IMR-90 (cell line): ENCODE measurements around the gene BUD23. TPM values are rescaled to one million over a fixed set of nuclear protein-coding genes. Genes with fewer than 3 reads are reported as not detected.

Experiments used
- ATAC-seq: fragments of 200-7000 bp; cut with Tn5 transposase; 2 replicates; pipeline ENCODE4 v1.9.1; 2020; ENCODE audit warnings: low read depth, mild to moderate bottlenecking, moderate library complexity
- BruUV-seq: library from RNA; stranded (reverse); fragments of 400-500 nt; replicated peaks from 2 replicates; lab custom pipeline; 2021; lab: Mats Ljungman, UMichigan
- CTCF ChIA-PET: fragments of 300-600 bp; formaldehyde crosslinking; extraction: SDS; loops from one replicate; lab custom pipeline; 2021; ENCODE audit warnings: antibody characterized with exemption; lab: Yijun Ruan, JAX
- POLR2A ChIA-PET: fragments of 300-600 bp; sonication (Branson Sonifier 250); formaldehyde crosslinking; loops from one replicate; lab custom pipeline; 2022; ENCODE audit warnings: antibody characterized with exemption; ENCODE audit not compliant: unreplicated experiment; lab: Charles Lee
- DNase-seq: peaks from one replicate; pipeline ENCODE4 v3.0.0; 2013
- H2AFZ ChIP-seq: replicated peaks from 2 replicates; pipeline ENCODE3; 2013; ENCODE audit warnings: low read length, mild to moderate bottlenecking; ENCODE audit not compliant: poor library complexity
- H2AK5ac ChIP-seq: 2 replicates; pipeline ENCODE4 v1.6.1; 2013; ENCODE audit warnings: low read depth, low read length, inconsistent platforms
- H2AK9ac ChIP-seq: replicated peaks from 2 replicates; pipeline ENCODE3; 2013; ENCODE audit warnings: mild to moderate bottlenecking, low read depth, low read length, moderate library complexity; ENCODE audit not compliant: poor library complexity
- H2BK120ac ChIP-seq: 2 replicates; pipeline ENCODE4 v1.6.1; 2013; ENCODE audit warnings: low read depth, low read length, inconsistent platforms
- H2BK15ac ChIP-seq: 3 replicates; pipeline ENCODE4 v1.6.1; 2013; ENCODE audit warnings: low read depth, low read length, inconsistent platforms
- H2BK20ac ChIP-seq: 2 replicates; pipeline ENCODE4 v1.6.1; 2013; ENCODE audit warnings: low read depth, mild to moderate bottlenecking, inconsistent platforms, low read length, moderate library complexity
- H2BK5ac ChIP-seq: 2 replicates; pipeline ENCODE4 v1.6.1; 2013; ENCODE audit warnings: mild to moderate bottlenecking, low read depth, low read length, inconsistent platforms; ENCODE audit not compliant: poor library complexity, severe bottlenecking
- H3K14ac ChIP-seq: replicated peaks from 2 replicates; pipeline ENCODE4 v1.6.1; 2013; ENCODE audit warnings: low read depth, low read length, inconsistent platforms
- H3K18ac ChIP-seq: 2 replicates; pipeline ENCODE4 v1.6.1; 2013; ENCODE audit warnings: low read depth, low read length, control low read depth
- H3K23ac ChIP-seq: 2 replicates; pipeline ENCODE4 v1.6.1; 2013; ENCODE audit warnings: low read depth, low read length, inconsistent platforms
- H3K27ac ChIP-seq: 2 replicates; pipeline ENCODE4 v1.5.1; 2013; ENCODE audit warnings: mild to moderate bottlenecking, control low read depth, low read length; ENCODE audit not compliant: insufficient read depth
- H3K27me3 ChIP-seq: 2 replicates; pipeline ENCODE4 v1.6.1; 2013; ENCODE audit warnings: low read length; ENCODE audit not compliant: control insufficient read depth, insufficient read depth
- H3K36me3 ChIP-seq: 2 replicates; pipeline ENCODE4 v1.6.1; 2013; ENCODE audit warnings: low read length, mixed read lengths; ENCODE audit not compliant: control insufficient read depth, insufficient read depth
- H3K4ac ChIP-seq: 2 replicates; pipeline ENCODE4 v1.6.1; 2013; ENCODE audit warnings: low read depth, low read length, inconsistent platforms
- H3K4me1 ChIP-seq: 2 replicates; pipeline ENCODE4 v1.6.1; 2013; ENCODE audit warnings: low read length, mixed read lengths; ENCODE audit not compliant: control insufficient read depth, insufficient read depth
- H3K4me2 ChIP-seq: 2 replicates; pipeline ENCODE4 v1.6.1; 2013; ENCODE audit warnings: low read depth, mild to moderate bottlenecking, control low read depth, low read length, moderate library complexity
- H3K4me3 ChIP-seq: 2 replicates; pipeline ENCODE4 v1.5.1; 2013; ENCODE audit warnings: low read depth, mild to moderate bottlenecking, control low read depth, low read length, moderate library complexity; ENCODE audit not compliant: insufficient read depth
- H3K56ac ChIP-seq: 2 replicates; pipeline ENCODE4 v1.6.1; 2013; ENCODE audit warnings: low read length, inconsistent platforms; ENCODE audit not compliant: insufficient read depth; ENCODE audit errors: extremely low read depth
- H3K79me1 ChIP-seq, 2 experiments: 2 replicates each; pipeline ENCODE4 v1.6.1; 2013; ENCODE audit warnings: low read length in 2 of 2, inconsistent platforms in 1 of 2, low read depth in 1 of 2
- H3K9ac ChIP-seq: 2 replicates; pipeline ENCODE4 v1.6.1; 2013; ENCODE audit warnings: low read depth, low read length, control low read depth
- H3K9me1 ChIP-seq: 2 replicates; pipeline ENCODE4 v1.6.1; 2013; ENCODE audit warnings: low read length, inconsistent platforms; ENCODE audit not compliant: insufficient read depth
- H3K9me3 ChIP-seq: 2 replicates; pipeline ENCODE4 v1.6.1; 2013; ENCODE audit warnings: low read length; ENCODE audit not compliant: control insufficient read depth, insufficient read depth
- H4K20me1 ChIP-seq: 2 replicates; pipeline ENCODE4 v1.6.1; 2013; ENCODE audit warnings: low read length, inconsistent platforms; ENCODE audit not compliant: insufficient read depth
- H4K5ac ChIP-seq: 2 replicates; pipeline ENCODE4 v1.6.1; 2013; ENCODE audit warnings: mild to moderate bottlenecking, low read depth, low read length, control low read depth
- H4K8ac ChIP-seq, 2 experiments: 2 replicates each; pipeline ENCODE4 v1.6.1; 2013; ENCODE audit warnings: low read depth in 2 of 2, low read length in 2 of 2, control low read depth in 1 of 2, inconsistent platforms in 1 of 2
- H4K91ac ChIP-seq: 2 replicates; pipeline ENCODE4 v1.6.1; 2013; ENCODE audit warnings: low read depth, low read length, inconsistent platforms; ENCODE audit not compliant: insufficient read depth
- CTCF ChIP-seq: conservative IDR thresholded peaks from 2 replicates; pipeline ENCODE4 v1.5.1; 2012; ENCODE audit warnings: mild to moderate bottlenecking, low read depth, low read length, improper control_type of control experiment
- ELK1 ChIP-seq: fragments of 150-350 bp; IDR thresholded peaks from 2 replicates; pipeline ENCODE4 v1.6.1; 2016; ENCODE audit warnings: low read depth, mild to moderate bottlenecking, low read length, moderate library complexity, borderline replicate concordance
- MAZ ChIP-seq: IDR thresholded peaks from 2 replicates; pipeline ENCODE4 v1.6.1; 2012; ENCODE audit warnings: low read depth, mild to moderate bottlenecking, low read length, improper control_type of control experiment, moderate library complexity, borderline replicate concordance
- POLR2A ChIP-seq: IDR thresholded peaks from 2 replicates; pipeline ENCODE4 v1.6.1; 2012; ENCODE audit warnings: mild to moderate bottlenecking, low read depth, low read length
- RAD21 ChIP-seq: IDR thresholded peaks from 2 replicates; pipeline ENCODE4 v1.6.1; 2012; ENCODE audit warnings: low read length, improper control_type of control experiment
- RCOR1 ChIP-seq: IDR thresholded peaks from 2 replicates; pipeline ENCODE4 v1.6.1; 2012; ENCODE audit warnings: mild to moderate bottlenecking, low read length, improper control_type of control experiment; ENCODE audit not compliant: insufficient replicate concordance
- WGBS, 2 experiments: methylation state at CpG; one replicate each; pipeline versions ENCODE4 v1.1.5 to v1.1.7; 2013; ENCODE audit warnings: missing lambda C conversion rate in 2 of 2; ENCODE audit not compliant: insufficient read length in 1 of 2; ENCODE audit errors: extremely low coverage in 2 of 2; 5-methylcytosine and 5-hydroxymethylcytosine counted together
- dilution Hi-C: fragments of 300-500 bp; cut with HindIII; formaldehyde crosslinking; loops from one replicate; pipeline ENCODE4 v1.14.3; 2018; ENCODE audit warnings: low sequenced_read_pairs; ENCODE audit not compliant: unreplicated experiment
- in situ Hi-C: fragments of 300-500 bp; cut with MboI; formaldehyde crosslinking; loops from 3 replicates; pipeline ENCODE4 v1.14.3; 2019; ENCODE audit warnings: low sequenced_read_pairs, inconsistent platforms, mixed read lengths
- intact Hi-C: fragments of 100-400 bp; cut with micrococcal nuclease; formaldehyde crosslinking; loops from 2 replicates; pipeline ENCODE4 v1.10.0; 2022
- polyA plus RNA-seq, 3 experiments: library from polyadenylated mRNA; depleted of rRNA; stranded (reverse); fragments of >200 nt; gene quantifications; 2 replicates each; pipeline ENCODE4 v1.2.3, GENCODE V29; 2012; ENCODE audit warnings: low replicate concordance in 1 of 3
- total RNA-seq: library from RNA; depleted of rRNA; stranded (reverse); fragments of >200 nt; gene quantifications from 2 replicates; pipeline ENCODE4 v1.2.3, GENCODE V29; 2012

Gene BUD23
- total and polyA plus RNA-seq, 2 of the 4 experiments (the other 2 are of a cell fraction), result 35.7 to 65.2 TPM

DNA sequence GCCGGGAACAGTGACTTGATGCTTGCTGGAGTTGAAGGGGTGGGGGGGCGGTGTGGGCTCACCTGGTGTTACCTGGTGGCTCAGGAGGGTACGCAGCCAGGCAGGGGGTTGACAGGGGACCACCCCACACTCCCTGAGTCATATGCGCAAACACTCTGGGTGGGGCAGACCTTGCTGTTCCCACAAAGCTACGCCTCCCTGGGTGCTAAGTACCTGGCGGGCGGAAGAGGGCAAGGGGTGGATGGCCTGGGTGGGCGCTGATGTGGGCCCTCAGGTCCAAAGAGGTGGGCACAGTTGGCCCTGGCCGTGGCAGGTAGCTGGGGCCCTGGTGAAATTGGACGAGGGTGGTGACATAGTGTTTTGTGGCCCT is 22.1 kb downstream of the BUD23 start:
- Histone ChIP-seq H3K27me3 (no peaks in the 10 kb centered on the region), H2BK20ac (no peak overlapping the region), H3K79me1 (peaks cover 11 to 50% of the 10 kb centered on the region in 2 experiments; a peak in 3 of 4 replicates), H3K14ac (no peak overlapping the region), H3K36me3 (peaks cover 37% of the 10 kb centered on the region), H2AK9ac (peak overlapping the region; percentile 89), H3K27ac (no peak overlapping the region), H2BK5ac (no peak overlapping the region), H3K18ac (no peak overlapping the region), H4K5ac (no peak overlapping the region), H2AFZ (no peak overlapping the region), H3K9ac (no peak overlapping the region), H4K8ac (no peak overlapping the region), H3K9me3 (no peaks in the 10 kb centered on the region), H2AK5ac (0 out of 2 replicates have a peak overlapping the region, but pooled peaks have one; percentile 16), H3K4me2 (no peak overlapping the region), H2BK15ac (no peak overlapping the region), H3K56ac (no peak overlapping the region), H3K4me1 (peaks cover 8% of the 10 kb centered on the region), H2BK120ac (no peak overlapping the region), H3K4ac (no peak overlapping the region), H4K20me1 (peaks cover 65% of the 10 kb centered on the region), H3K23ac (no peak overlapping the region), H4K91ac (no peak overlapping the region), H3K9me1 (peaks cover 9% of the 10 kb centered on the region; the same call in 1 of the 2 replicates), H3K4me3 (no peak overlapping the region)
- intact Hi-C loops, result no loop called here
- ATAC-seq (no peak), DNase-seq (no peak)
- 100% methylated on average over 2 of the region's 10 CpGs; no CpG with 5 or more reads in 1 of the 2 experiments for whole genome bisulfite sequencing, 2 experiments
- POLR2A ChIA-PET, result no interaction called here
- dilution Hi-C loops, result no loop called here
- TF ChIP-seq RCOR1 (no peak), MAZ (no peak), POLR2A (no peak), CTCF (no peak), RAD21 (no peak), ELK1 (no peak)
- CTCF ChIA-PET, result no interaction called here
- in situ Hi-C loops, result no loop called here
- no TSS peak for BruUV-seq
